Measurements from ENCODE around the gene BCL2L12.
A peak's percentile ranks its signal among the peaks of the same experiment; 100 is the strongest.

DNA sequence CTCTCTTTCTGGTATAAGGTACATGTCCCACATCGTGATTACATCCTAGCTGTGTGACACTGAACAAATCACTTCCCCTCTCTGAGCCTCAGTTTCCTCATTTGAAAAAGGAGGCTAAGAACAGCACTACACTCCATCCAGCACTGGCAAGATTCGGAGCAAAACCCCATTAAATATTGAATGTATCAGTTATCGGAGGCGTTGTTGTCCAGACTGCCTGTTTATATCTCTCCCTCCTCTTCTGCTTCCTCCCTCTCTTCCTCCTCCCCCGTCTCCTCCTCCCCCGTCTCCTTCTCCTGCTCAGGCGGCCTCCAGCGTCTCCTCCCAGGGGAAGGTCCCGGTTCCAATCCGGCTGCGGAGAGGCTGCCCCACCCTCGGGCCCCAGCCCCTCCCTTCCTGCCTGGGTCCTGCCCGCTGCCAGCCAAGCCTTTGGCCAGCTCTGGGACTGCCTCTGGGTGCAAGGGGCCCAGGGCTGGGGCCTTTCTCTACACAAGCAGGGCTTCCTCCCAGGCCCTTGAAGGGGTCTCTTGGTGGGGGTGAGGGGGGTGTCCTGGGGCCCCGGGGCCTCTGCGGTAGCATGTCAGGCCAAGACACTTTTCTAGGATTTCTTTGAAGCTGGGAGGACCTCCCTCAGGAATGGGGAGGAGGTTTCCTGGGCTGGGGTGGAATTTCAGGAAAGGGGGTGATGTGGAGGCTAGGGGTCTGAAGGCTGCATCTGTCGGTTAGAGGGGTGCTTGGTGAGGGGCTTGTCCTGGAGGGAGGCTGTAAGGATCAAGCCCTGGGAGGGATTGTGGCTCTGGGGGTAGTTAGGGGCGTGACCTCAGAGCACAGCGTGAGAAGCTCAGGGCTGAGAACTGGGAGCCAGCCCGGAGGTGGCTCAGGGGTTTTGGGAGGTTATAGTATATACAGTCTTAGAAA lies 27.7 kb upstream of the BCL2L12 start:
- TF ChIP-seq ZNF692 (tag by site-specific recombination; IDR thresholded peaks at IDR 0.05) (no peak), ZNF174 (tag by site-specific recombination; IDR thresholded peaks at IDR 0.05) (no peak), ZNF621 (tag by site-specific recombination; IDR thresholded peaks at IDR 0.05) (no peak), SP7 (tag by site-specific recombination; IDR thresholded peaks at IDR 0.05) (0 out of 2 replicates have a peak, but pooled peaks have one; percentile 41), ZNF629 (tag by site-specific recombination; IDR thresholded peaks at IDR 0.05) (no peak), EGR2 (tag by site-specific recombination; IDR thresholded peaks at IDR 0.05; ENCODE audit: low read depth) (peak; percentile 90)
